Measurements from ENCODE around the gene GNG7. TPM values are rescaled to one million over a fixed set of nuclear protein-coding genes. Genes with fewer than 3 reads are reported as not detected.

GNG7 gene
- total and polyA plus RNA-seq, 2 donors (not counting 3 experiments of a cell fraction or from before 2014, with no cell fraction given): 0.29 to 0.84 TPM

DNA sequence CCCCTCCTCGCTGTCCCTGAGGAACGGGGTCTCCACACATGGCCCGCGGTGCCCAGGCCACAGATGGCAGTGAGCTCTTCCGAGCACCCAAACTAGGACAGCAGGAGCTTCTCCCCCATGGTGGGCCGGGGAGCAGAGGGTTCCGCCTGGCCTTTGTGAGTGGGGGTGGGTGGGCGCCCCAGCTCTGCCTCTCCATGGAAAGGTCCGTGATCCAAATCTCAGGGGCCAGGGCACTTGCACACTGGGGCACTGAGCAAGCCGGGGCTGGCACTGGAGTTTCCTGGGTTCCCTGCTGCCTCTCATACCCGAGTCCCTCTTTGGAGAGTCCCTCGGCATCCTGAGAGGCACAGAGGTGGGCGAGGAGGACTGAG is 20.8 kb upstream of the GNG7 start:
- H3K9ac ChIP-seq (replicated peaks; ENCODE audit: extremely low read depth, insufficient read depth, low read length): no peak overlapping the region
- H3K79me2 ChIP-seq (ENCODE audit: control insufficient read depth, insufficient read depth, low read length): no peaks in the 10 kb centered on the region
- POLR2A ChIA-PET: no interaction called here
- no peaks in the 10 kb centered on the region for H3K36me3 ChIP-seq (ENCODE audit: control insufficient read depth in 2 of 2, extremely low read depth in 1 of 2, insufficient read depth in 2 of 2, low read length in 2 of 2)
- dilution Hi-C loops (cut with MboI; ENCODE audit: extremely low pct_ligation_motif_present, low sequenced_read_pairs): no loop called here
- FAIRE-seq (no peak), DNase-seq (ENCODE audit: low read depth, low spot score) (no peak)
- no peak overlapping the region for H3K4me2 ChIP-seq (ENCODE audit: insufficient read depth, low read length)
- no peak overlapping the region for H3K4me3 ChIP-seq (replicated peaks in 1 of 3; ENCODE audit: insufficient read depth in 1 of 3, low read depth in 1 of 3, low read length in 3 of 3)
- H3K27me3 ChIP-seq (ENCODE audit: control insufficient read depth in 2 of 2, insufficient read depth in 2 of 2, low read length in 2 of 2): peaks cover 15 to 26% of the 10 kb centered on the region in 2 experiments
- no peaks in the 10 kb centered on the region for H3K9me1 ChIP-seq (replicated peaks; ENCODE audit: control insufficient read depth, extremely low read depth, insufficient read depth, low read length)
- no peak for TF ChIP-seq FOS (IDR thresholded peaks at IDR 0.05; ENCODE audit: borderline replicate concordance, insufficient read depth, low read length)
- TF ChIP-seq, protein P1, sequence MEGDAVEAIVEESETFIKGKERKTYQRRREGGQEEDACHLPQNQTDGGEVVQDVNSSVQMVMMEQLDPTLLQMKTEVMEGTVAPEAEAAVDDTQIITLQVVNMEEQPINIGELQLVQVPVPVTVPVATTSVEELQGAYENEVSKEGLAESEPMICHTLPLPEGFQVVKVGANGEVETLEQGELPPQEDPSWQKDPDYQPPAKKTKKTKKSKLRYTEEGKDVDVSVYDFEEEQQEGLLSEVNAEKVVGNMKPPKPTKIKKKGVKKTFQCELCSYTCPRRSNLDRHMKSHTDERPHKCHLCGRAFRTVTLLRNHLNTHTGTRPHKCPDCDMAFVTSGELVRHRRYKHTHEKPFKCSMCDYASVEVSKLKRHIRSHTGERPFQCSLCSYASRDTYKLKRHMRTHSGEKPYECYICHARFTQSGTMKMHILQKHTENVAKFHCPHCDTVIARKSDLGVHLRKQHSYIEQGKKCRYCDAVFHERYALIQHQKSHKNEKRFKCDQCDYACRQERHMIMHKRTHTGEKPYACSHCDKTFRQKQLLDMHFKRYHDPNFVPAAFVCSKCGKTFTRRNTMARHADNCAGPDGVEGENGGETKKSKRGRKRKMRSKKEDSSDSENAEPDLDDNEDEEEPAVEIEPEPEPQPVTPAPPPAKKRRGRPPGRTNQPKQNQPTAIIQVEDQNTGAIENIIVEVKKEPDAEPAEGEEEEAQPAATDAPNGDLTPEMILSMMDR (IDR thresholded peaks at IDR 0.05; ENCODE audit: extremely low read depth in 1 of 2, insufficient read depth in 1 of 2, low read depth in 1 of 2, low read length in 2 of 2): no peak
- no peak for TF ChIP-seq POLR2AphosphoS5 (IDR thresholded peaks at IDR 0.05; ENCODE audit: insufficient read depth, low read depth, low read length)
- TF ChIP-seq GATA2 (IDR thresholded peaks at IDR 0.05; ENCODE audit: insufficient read depth, insufficient read length, low read depth, low read length): no peak
- TF ChIP-seq POLR2A (IDR thresholded peaks at IDR 0.05; ENCODE audit: low read depth, low read length): no peak
- TF ChIP-seq MYC (IDR thresholded peaks at IDR 0.05; ENCODE audit: low read depth, low read length): no peak
- no peak for TF ChIP-seq EZH2 (IDR thresholded peaks at IDR 0.05; ENCODE audit: borderline replicate concordance, low read depth, low read length, severe bottlenecking)
- TF ChIP-seq, protein P2, sequence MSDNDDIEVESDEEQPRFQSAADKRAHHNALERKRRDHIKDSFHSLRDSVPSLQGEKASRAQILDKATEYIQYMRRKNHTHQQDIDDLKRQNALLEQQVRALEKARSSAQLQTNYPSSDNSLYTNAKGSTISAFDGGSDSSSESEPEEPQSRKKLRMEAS (IDR thresholded peaks at IDR 0.05; ENCODE audit: insufficient read depth, insufficient read length): no peak
- no peak for TF ChIP-seq JUN (IDR thresholded peaks at IDR 0.05; ENCODE audit: borderline replicate concordance, insufficient read depth, insufficient read length, low read depth)
- H3K9me3 ChIP-seq (replicated peaks; ENCODE audit: control insufficient read depth, insufficient read depth, low read length): no peaks in the 10 kb centered on the region
- CTCF ChIA-PET: no interaction called here
- H2AFZ ChIP-seq (ENCODE audit: low read depth, low read length): no peak overlapping the region
- intact Hi-C loops (cut with micrococcal nuclease): no loop called here
- BruUV-seq (replicated peaks): no TSS peak
- H3K27ac ChIP-seq (ENCODE audit: insufficient read depth, low read depth, low read length): no peak overlapping the region
- H4K20me1 ChIP-seq (replicated peaks; ENCODE audit: control insufficient read depth, extremely low read depth, insufficient read depth, low read length): no peaks in the 10 kb centered on the region
- no peaks in the 10 kb centered on the region for H3K4me1 ChIP-seq (ENCODE audit: control insufficient read depth, extremely low read depth, insufficient read depth, low read length)

Data from endothelial cell of umbilical vein (primary cell).